GM10248 (cell line): ENCODE results near the gene BCAS1.

Experiments used
- CTCF ChIA-PET: fragments of 300-600 bp; sonication (Branson Sonifier 250); formaldehyde crosslinking; extraction: SDS; loops from one replicate; lab custom pipeline; 2021; ENCODE audit warnings: antibody characterized with exemption; lab: Yijun Ruan, JAX
- POLR2A ChIA-PET: fragments of 350-650 bp; sonication (Branson Sonifier 250); formaldehyde crosslinking; extraction: SDS; loops from one replicate; lab custom pipeline; 2020; ENCODE audit warnings: antibody characterized with exemption; lab: Yijun Ruan, JAX
- DNase-seq: peaks from one replicate; pipeline ENCODE4 v3.0.0; 2012; ENCODE audit errors: extremely low spot score
- CTCF ChIP-seq: IDR thresholded peaks from 2 replicates; pipeline ENCODE4 v1.5.1; 2012; ENCODE audit warnings: mild to moderate bottlenecking, low read depth; ENCODE audit errors: extremely low read depth, missing control alignments, control extremely low read depth

BCAS1 gene

GRCh38 chr20:54061101-54061881 is 9.1 kb downstream of the BCAS1 start:
- no peak for DNase-seq
- TF ChIP-seq CTCF: no peak
- CTCF ChIA-PET: interaction anchor here (0.8 to 4.2 kb wide), 23 partner anchors 8 to 1749 kb away, joined by 3 to 20 read pairs (median 4); partner anchors contain the start of gene BCAS1
- POLR2A ChIA-PET: no interaction called here

- DNase-seq: no peak
- POLR2A ChIA-PET: no interaction called here
- no peak for TF ChIP-seq CTCF
- CTCF ChIA-PET: interaction anchor here (1.2 to 4.2 kb wide), 3 partner anchors 14 to 109 kb away, joined by 4 to 20 read pairs (median 4); no protein-coding TSS in a partner anchor
Measured at GRCh38 chr20:54059691-54060364, 10.6 kb downstream of the BCAS1 start.

GRCh38 chr20:54058420-54059139 is 11.8 kb downstream of the BCAS1 start:
- TF ChIP-seq CTCF: no peak
- ChIA-PET POLR2A (interaction anchor here (0.6 to 0.7 kb wide), 2 partner anchors 187 to 416 kb away, joined by 3 to 10 read pairs; no protein-coding TSS in a partner anchor), CTCF (interaction anchor here (1.2 to 2.1 kb wide), 2 partner anchors 13 to 25 kb away, joined by 4 read pairs; no protein-coding TSS in a partner anchor)
- no peak for DNase-seq

- TF ChIP-seq CTCF: no peak
- no peak for DNase-seq
- ChIA-PET POLR2A (no interaction called here), CTCF (interaction anchor here (0.9 to 1.0 kb wide), 4 partner anchors 10 to 454 kb away, joined by 3 to 5 read pairs (median 4); no protein-coding TSS in a partner anchor)
Measured at GRCh38 chr20:54056762-54057639, 13.4 kb downstream of the BCAS1 start.

GRCh38 chr20:54054516-54054915 is 15.9 kb downstream of the BCAS1 start:
- CTCF ChIA-PET: interaction anchor here (2.4 kb wide), 1 partner anchor 8 kb away, joined by 8 read pairs; no protein-coding TSS in a partner anchor
- TF ChIP-seq CTCF: no peak

More at GRCh38 chr20:54054516-54054915, 15.9 kb downstream of the BCAS1 start:
- DNase-seq: no peak
- POLR2A ChIA-PET: no interaction called here
